Measurements from ENCODE around the gene TPRKB. TPM values are rescaled to one million over a fixed set of nuclear protein-coding genes. Genes with fewer than 3 reads are reported as not detected.
"Not testable (repeated sequence)": the region's sequence is repeated elsewhere in the genome, so short reads cannot be mapped to it uniquely, and the experiment has no call there.

Gene TPRKB
- total RNA-seq = 16.8 TPM

DNA sequence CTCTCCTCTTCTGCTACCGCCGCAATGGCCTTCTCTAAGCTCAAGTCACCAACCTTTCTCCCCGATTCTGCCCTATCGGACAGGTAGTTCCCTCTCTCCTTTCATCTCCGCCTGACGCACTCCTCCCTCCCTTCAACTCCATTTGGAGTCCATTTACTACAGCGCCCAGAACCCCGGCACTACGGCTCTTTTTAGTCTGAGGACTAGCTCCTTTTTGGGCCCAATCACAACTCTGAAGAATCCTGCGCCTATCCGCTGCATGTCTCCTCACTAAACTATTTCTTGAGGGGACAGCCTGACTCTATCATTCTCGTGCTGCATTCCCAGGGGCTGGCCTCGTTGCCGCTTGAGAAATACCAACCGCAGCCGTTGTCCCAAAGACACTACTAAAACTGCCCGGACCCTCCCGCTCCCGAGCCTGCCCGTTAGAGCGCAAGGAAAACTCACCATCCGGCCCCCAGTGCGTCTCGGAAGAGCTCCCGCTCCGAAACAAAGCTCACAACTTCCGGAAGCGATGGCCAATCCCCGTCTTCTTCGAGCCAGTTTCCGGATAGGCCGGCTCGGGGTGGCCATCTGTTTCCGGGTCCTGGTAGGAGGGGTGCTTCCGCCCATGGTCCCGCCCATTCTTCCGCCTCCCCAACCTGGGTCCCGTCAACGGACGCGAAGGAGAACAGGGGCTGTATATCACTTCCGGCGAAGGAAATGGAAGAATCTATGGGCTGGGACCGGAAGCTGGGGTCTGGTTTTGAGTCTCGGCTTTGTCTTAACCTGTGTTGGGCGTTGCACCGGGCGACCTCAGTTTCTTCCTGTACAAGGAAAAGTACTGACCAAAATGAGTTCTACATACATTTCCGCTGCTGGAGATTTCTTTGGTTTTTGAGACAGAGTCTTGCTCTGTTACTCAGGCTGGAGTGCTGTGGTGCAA lies at the start of gene TPRKB:
Gene TPRKB (minus strand): TSS at position 491 of the 925 bp plus-strand sequence. CDS start 2,776 bp downstream, outside the sequence.
- peak; percentile 96 for DNase-seq (ENCODE audit: low spot score)

DNA sequence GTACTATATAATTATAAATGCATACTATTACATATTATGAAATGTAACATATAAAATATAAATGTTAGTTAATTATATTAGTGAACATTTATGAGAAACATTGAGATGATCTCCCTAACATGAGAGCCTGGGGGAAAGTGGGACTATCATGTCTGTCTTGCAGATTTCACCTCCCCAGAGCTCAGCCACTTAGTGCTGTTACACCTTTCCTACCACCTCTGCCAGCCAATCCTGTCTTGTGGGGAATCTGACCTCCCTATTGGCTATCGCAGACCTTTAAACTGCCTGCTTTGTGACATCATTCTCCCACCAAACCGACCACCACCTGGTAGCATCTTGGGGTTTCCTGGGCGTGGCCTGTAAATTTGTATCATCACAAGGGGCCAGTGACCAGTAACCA lies 46.7 kb upstream of the TPRKB start, which contains the start of gene C2orf78:
Gene C2orf78 (plus strand): TSS at position 301 of the 400 bp plus-strand sequence. CDS start 127 bp downstream, outside the sequence.
- not testable (repeated sequence) for DNase-seq (ENCODE audit: low spot score)

DNA sequence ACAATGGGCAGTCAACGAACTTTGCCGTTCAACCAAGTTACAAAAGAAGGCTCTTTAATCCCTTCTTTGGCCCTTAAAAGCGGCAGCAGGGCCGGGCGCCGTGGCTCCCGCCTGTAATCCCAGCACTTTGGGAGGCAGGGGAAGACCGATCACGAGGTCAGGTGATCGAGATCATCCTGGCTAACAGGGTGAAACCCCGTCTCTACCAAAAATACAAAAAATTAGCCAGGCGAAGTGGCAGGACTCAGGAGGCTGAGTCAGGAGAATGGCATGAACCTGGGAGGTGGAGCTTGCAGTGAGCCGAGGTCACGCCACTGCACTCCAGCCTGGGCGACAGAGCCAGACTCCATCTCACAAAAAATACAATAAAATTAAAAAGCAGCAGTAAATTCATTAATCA lies 46.3 kb upstream of the TPRKB start:
- not testable (repeated sequence) for DNase-seq (ENCODE audit: low spot score)

DNA sequence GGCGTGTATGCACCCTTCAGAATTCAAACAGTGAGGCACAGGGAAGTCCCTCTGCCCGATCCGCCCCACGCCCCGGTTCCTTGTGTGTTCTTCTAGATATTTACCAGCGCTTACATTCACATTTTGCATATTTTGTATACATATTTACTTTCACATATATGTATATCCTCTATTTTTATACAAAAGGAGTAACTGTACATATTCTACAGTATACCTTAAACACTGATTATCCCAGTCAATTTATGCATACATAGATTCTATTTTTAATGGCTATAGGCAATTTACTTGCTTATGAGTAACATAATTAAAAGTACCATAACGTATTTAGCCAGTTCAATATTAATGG lies 43.1 kb upstream of the TPRKB start:
- DNase-seq (ENCODE audit: low spot score) = no peak

DNA sequence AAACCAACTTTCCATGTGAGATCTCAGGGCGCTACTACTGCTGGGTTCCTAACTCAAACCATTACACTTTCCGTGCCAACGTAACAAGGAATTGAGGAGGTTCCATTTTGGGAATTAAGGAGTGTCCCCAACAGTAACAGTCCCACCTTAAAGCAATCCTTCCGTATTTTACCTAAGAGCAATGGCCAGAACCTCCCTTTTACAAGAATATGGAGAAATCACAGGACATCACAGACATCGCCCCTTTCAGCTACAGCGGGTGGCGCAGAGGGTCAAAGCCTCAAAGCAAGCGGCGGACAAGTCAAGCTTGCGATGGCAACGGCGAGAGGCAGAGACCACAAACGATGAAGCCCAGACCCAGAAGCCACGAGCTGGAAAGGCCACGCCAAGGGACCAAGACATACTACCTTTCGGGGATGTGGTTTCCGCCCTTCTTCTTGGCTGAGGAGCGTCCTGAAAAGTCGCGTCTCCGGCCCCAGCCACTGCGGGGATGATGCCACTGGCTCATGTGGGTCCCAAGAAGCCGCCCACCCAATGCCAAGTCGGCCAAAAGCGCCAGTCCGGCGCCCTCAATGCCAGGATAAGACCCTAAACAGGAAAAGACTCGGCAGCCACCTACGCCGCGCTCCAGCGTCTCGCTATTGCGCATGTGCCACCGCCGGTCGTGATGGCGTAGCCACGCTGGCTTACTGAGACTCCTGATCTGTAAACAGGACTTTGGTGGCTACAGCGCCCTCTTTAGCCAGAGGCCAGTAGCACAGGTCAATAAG lies 42.5 kb upstream of the TPRKB start, which contains the start of gene DUSP11:
Gene DUSP11 (minus strand): TSS at position 637 of the 770 bp plus-strand sequence. CDS start 129 bp downstream, at position 508.
- DNase-seq (ENCODE audit: low spot score) = peak; percentile 98

DNA sequence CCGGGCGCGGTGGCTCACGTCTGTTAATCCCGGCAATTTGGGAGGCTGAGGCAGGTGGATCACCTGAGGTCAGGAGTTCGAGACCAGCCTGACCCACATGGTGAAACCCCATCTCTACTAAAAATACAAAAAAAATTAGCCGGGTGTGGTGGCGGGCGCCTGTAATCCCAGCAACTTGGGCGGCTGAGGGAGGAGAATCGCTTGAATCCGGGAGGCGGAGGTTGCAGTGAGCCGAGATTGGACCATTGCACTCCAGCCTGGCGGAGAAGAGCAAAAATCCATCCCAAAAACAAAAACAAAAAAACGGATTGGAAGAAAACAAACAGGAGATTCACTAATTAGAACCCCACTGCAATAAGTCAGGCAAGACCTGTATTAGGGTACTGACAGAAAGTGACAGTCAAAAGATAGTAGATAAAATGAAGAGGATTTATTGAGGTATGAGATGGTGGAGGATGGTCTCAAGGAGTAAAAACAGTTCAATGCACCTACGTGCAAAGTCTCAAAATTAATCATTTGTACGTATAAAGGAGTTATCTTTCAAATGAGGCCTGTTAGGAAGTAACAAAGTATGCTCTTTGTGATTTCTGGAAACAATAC lies 41.8 kb upstream of the TPRKB start:
- DNase-seq (ENCODE audit: low spot score) = not testable (repeated sequence)

DNA sequence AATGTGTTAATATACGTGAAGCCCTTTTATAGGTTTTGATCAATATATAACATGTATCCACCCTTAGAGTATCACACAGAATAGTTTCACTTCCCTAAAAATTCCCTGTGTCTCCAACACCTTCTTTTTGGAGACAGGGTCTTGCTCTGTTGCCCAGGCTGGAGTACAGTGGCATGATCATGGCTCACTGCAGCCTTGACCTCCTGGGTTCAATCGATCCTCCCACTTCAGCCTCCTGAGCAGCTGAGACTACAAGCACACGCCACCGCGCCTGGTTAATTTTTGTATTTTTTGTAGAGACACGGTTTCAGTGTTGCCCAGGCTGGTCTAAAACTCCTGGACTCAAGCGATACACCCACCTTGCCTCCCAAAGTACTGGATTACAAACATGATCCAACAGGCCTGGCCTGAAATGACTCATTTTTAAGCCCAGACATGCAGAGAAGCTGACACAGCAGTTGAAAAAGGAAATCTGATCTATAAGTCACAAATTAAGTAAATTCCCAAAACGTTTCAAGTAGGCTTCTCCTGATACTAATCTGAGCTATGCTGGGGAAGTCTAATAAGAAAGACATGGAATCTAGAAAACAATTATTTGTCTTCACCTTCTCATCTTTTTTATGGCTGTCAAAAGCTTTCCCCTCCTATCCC lies 39.8 kb upstream of the TPRKB start:
- no peak for DNase-seq (ENCODE audit: low spot score)

DNA sequence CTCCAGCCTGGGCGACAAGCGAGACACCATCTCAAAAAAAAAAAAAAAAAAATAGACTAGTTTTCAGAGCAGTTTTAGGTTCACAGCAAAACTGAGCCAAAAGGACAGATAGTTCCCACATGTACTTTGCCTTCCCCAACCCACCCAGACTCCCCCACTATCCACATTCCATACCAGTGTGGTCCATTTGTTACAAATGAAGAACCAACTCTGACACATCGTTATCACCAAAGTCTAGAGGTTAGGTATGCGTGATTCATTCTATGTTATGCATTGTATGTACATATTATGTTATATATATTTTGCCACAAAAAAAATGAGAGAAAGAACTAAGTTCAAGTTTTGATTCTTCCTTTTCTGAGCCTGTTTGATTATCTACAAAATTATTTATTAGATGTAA lies 39.2 kb upstream of the TPRKB start:
- DNase-seq (ENCODE audit: low spot score) = no peak

DNA sequence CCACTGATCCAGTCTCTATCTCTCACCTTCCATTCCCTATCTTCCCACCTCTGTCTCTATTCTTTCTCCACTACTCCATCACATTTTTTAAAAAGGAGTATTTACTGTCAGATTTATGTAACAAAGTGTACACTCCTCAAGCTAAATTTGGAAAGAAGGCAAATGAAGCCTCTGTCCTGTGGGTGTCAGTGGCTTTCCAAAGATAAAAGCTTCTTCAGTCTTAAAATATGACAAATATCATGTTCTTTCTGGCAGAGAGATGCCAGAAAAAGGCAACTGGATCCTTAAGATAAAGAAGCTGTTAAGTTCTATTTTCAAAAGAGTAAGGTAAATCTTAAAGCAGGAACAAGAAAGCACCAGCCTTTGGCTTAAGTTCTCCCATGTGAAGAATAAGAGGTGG lies 35.7 kb upstream of the TPRKB start:
- no peak for DNase-seq (ENCODE audit: low spot score)

DNA sequence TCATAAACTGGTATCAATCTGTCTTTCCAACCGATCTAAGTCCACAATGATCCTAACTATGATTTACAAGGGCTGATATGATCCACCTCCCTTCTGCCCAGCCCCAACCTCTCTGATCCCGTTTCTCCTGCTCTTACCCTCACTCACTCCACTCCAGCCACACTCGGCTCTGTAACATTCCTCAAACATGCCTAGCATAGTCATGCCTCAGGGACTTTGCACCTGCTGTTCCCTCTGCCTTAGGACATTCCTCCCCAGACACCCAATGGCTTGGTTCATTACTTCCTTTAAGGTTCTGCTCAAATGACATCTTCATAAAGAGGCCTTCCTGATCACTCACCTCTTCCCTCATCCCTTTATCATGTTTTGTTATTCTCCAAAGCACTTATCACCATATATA lies 33.6 kb upstream of the TPRKB start:
- DNase-seq (ENCODE audit: low spot score) = no peak

DNA sequence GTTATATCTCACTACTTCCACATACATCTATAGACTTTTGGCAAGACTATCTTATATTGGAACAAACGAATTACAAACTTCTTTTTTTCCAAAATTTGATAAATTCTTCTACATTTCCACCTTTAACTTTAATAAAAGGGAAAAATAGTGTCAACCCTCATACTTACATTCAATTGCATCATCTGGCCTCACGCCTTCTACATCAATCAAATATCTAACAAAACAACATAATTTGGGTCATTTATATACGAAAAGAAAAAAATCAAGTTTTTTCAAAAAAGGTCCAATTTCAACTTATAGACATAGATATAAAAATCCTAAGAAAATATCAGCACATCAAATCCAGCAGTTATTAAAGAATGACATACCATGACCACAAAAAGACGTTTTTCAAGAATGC lies 29.8 kb upstream of the TPRKB start:
- no peak for DNase-seq (ENCODE audit: low spot score)

DNA sequence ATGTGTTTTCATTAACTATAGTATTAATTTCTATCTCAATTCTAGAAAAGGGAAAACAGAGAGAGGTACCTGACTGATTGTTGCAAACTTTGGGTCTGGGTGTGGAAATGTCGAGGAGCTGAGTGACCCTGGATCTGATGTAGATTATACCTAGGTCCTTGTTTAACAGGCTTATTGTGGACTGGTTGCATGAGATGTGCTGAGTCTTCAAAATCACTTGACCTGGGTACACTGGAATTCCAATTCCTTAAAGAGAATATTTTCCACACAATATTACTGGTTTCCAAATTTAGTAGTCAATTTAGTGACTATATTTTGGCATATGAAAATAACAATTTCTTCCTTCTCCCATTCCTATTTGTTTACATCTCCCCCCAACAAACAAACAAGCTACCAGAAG lies 29.2 kb upstream of the TPRKB start:
- DNase-seq (ENCODE audit: low spot score) = no peak

DNA sequence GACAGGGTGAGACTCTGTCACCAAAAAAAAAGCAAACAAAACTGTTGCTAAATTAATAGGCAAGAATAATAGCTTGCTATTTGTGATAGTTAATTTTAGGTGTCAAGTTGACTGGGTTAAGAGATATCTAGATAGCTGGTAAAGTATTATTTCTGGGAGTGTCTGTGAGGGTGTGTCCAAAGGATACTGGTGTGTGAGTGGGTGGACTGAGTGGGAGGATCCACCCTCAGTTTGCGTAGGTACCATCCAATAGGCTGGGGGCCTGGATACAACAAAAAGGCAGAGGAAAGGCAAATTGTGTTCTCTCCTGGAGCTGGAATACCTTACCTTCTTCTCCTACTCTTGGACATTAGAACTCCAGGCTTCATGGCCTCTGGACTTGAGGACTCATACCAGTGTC lies 27.8 kb upstream of the TPRKB start:
- no peak for DNase-seq (ENCODE audit: low spot score)

DNA sequence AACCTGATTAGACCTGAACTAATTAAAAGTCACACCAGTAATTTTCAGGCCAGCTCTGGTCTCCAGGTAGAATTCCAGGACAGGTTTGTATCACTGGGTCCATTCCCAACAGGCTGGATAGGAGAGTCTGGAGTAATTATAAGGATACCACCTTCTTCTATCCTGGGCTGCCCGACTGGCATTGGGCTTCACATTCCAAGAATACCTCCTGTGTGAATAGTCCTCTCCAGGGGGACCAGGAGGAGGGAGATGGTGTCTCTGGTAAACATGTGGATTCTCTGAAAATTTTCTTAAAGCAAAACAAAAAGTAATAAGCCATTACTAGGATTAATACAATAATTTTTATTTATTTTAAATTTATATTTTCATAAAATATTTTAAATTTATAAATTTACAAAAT lies 25.4 kb upstream of the TPRKB start:
- DNase-seq (ENCODE audit: low spot score) = no peak

DNA sequence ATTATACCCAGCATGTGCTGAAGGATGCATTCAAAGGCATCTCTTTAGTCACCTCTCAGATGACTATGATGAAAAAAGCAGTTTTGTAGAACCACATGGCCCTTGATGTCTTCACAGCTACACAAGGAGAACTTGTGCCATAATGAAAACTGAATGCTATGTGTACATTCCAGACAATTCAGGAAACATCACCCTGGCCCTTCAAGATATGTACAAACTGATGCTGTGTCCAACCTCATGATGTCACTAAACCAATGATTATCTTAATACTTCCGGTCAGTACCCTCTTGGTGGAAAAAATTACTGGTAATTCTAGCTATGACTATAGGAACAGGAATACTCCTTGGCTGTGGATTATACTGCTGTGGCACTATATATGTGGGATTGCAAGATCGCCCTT lies 22.8 kb upstream of the TPRKB start:
- DNase-seq (ENCODE audit: low spot score) = no peak

DNA sequence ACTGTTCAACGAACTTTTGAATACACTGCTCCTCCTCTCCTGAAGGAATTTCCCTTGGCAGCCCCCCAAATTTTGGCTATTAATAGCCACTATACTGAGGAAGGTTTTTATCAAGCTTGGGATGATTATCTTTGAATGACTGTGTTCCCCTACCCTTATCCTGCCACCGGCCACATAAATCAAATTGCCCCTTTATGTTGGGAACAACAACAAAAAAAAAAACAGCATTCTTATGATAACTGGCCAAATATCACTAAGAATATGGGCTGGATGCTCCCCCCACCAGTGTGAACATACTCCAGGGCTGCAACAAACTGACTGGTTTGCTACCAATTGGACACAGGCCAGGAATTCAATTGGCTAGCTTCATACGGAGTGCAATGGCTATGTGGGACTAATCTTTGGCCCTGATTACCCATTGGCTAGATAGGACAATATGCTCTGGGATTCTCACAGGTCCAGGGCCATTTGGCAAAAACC lies 22.2 kb upstream of the TPRKB start:
- DNase-seq (ENCODE audit: low spot score) = no peak

DNA sequence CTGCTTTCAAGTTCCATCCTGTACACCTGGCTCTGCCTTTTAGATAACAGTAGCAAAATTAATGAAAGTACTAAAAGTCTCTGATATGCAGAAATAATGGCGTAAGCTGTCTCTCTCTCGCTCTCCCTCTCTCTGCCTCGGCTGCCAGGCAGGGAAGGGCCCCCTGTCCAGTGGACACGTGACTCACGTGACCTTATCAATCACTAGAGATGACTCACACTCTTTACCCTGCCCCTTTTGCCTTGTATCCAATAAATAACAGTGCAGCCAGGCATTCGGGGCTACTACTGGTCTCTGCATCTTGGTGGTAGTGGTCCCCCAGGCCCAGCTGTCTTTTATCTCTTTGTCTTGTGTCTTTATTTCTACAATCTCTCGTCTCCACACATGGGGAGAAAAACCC lies 17.2 kb upstream of the TPRKB start:
- DNase-seq (ENCODE audit: low spot score) = not testable (repeated sequence)

DNA sequence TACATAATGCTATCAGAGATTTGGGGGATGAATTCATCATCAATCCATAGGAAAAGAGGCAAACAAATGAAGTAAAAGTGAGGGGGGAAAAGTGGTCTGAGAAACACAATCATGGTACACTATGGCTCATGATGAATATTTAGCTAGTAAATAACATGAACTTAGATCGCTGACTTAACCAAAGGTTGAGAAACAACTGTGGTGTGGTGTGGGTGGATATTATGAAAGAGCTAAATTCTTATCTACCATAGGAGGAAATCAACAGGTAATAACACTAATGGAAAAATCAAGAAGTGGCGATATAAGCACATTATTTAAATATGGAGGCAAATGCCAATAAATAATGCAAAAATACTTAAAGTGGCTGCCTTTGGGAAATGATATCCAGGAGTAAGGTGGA lies 12.2 kb upstream of the TPRKB start:
- no peak for DNase-seq (ENCODE audit: low spot score)

DNA sequence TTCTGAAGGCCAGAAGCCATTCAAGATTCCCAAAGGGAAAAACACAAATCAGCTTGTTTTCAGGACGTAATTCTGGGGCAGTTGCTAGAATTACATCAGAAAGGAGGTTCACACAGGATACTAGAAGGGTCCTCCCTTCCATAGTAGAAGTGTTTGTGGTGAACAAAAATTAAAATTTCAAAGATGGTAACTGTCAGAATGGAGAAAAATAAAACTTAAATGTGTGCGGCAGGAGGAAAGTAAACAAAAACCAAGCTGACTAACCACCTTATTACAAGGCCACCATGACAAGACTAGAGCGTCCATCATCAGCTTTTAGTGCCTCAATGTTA lies 9.7 kb upstream of the TPRKB start:
- no peak for DNase-seq (ENCODE audit: low spot score)

DNA sequence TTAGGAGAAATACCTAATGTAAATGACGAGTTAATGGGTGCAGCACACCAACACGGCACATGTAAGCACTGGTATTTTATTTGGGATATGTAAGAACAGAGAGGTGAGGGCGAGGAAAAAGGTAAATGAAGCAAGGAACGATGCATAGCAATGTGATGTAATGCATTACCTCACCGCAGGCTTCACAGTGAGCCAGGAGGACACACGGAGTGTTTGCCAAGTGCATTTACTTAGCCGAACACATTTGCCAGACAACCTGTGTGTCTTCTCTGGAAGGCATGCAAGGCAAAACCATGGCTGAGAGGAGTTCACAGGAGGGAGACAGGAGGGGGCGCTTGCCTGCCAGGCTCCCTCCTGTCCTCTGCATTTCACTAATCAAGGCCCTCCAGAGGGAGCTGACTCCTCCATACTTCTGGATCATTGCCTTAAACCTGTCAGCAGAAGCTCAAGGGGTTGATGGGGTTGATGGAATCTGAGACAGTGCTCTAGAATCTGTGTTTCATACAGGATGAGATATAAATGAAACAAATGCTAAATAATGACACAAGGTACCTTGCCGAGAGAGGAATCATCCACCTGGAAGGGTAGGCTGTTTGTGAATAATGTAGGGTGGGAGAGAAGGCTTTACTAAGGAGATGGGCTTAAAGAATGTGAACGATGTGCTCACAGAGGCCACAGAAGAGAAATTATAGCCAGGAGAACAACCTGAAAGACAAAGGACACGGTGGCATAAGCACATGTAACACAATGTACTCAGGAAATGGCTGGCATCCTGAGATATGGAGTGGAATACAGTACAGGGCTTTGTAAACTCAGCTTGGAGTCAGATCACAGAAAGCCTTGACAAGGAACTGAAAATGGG lies 9.1 kb upstream of the TPRKB start:
- no peak for DNase-seq (ENCODE audit: low spot score)

DNA sequence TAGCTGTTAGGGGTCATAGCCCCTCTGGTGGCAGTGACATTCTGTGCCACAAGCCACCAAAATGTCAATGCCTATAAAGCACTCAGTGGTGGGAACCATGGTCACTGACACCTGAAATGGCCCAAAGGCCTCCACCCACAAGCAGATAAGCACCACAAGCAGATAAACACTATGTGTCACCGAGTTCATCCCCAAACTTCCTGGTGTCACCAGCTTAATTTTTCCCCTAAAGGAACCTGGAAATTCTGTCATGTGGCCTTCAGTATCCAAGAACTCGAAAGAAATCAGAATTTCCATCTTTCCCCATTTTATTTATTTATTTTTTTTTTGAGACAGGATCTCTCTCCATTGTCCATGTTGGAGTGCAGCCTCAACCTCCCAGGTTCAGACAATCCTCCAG lies 3.6 kb upstream of the TPRKB start:
- DNase-seq (ENCODE audit: low spot score) = no peak
